Activated T-cell treated with anti-CD3 and anti-CD28 coated beads, Interleukin-2, amount 50 U/mL, for 48 hours (primary cell): Measurements from ENCODE around the gene LRIT1.

ENCODE experiments used
- DNase-seq, 2 experiments: peaks; one replicate each; pipeline ENCODE4 v3.0.0-alpha.2; 2020

Gene LRIT1

GRCh38 chr10:84188815-84189214 is 52.5 kb downstream of the LRIT1 start:
- no peak for DNase-seq

- no peak for DNase-seq
These were observed 55.7 kb downstream of the LRIT1 start for GRCh38 chr10:84185526-84186175.

GRCh38 chr10:84184517-84184916 is 56.8 kb downstream of the LRIT1 start:
- no peak for DNase-seq

GRCh38 chr10:84181631-84182030 is 59.7 kb downstream of the LRIT1 start:
- no peak for DNase-seq
